WTC11 (cell line): Measurements from ENCODE around the gene SETMAR. TPM values are rescaled to one million over a fixed set of nuclear protein-coding genes. Genes with fewer than 3 reads are reported as not detected.

Source experiments
- ATAC-seq: fragments of 200-7000 bp; cut with Tn5 transposase; 2 replicates; pipeline ENCODE4 v1.10.0; 2021; ENCODE audit warnings: mild to moderate bottlenecking, moderate library complexity
- CTCF ChIA-PET: fragments of 300-600 bp; sonication (Branson Sonifier 250); formaldehyde crosslinking; loops from one replicate; lab custom pipeline; 2021; ENCODE audit warnings: antibody characterized with exemption; lab: Charles Lee
- POLR2A ChIA-PET: fragments of 350-600 bp; sonication (Branson Sonifier 250); formaldehyde crosslinking; loops from one replicate; lab custom pipeline; 2021; ENCODE audit warnings: antibody characterized with exemption; lab: Charles Lee
- DNase-seq: peaks from one replicate; pipeline ENCODE4 v3.0.0; 2021; ENCODE audit warnings: low spot score
- H3K27ac Mint-ChIP-seq: 2 replicates; pipeline ENCODE4 v1.8.0; 2021; ENCODE audit warnings: mixed read lengths
- H3K27me3 Mint-ChIP-seq: 2 replicates; pipeline ENCODE4 v1.8.0; 2021; ENCODE audit warnings: low read depth, mild to moderate bottlenecking, moderate library complexity, mixed read lengths
- H3K36me3 Mint-ChIP-seq: 2 replicates; pipeline ENCODE4 v1.8.0; 2021; ENCODE audit warnings: mixed read lengths
- H3K4me1 Mint-ChIP-seq: 2 replicates; pipeline ENCODE4 v1.8.0; 2022; ENCODE audit warnings: mixed read lengths
- H3K4me3 Mint-ChIP-seq: 2 replicates; pipeline ENCODE4 v1.8.0; 2021; ENCODE audit warnings: mild to moderate bottlenecking, moderate library complexity, mixed read lengths
- H3K9me3 Mint-ChIP-seq: 2 replicates; pipeline ENCODE4 v1.8.0; 2021; ENCODE audit warnings: mixed read lengths
- AFF4 ChIP-seq: sonication (generic); formaldehyde crosslinking; IDR thresholded peaks from 2 replicates; pipeline ENCODE4 v1.8.1; 2023; ENCODE audit warnings: mild to moderate bottlenecking, missing genetic modification reagents, borderline replicate concordance
- ELF4 ChIP-seq: sonication (generic); formaldehyde crosslinking; IDR thresholded peaks from 2 replicates; pipeline ENCODE4 v1.8.1; 2022; ENCODE audit warnings: low read depth, mild to moderate bottlenecking, moderate library complexity, missing genetic modification reagents
- EMX1 ChIP-seq: fragments of 250-450 bp; sonication (Bioruptor Pico); IDR thresholded peaks from 2 replicates; pipeline ENCODE4 v1.8.0; 2021; ENCODE audit warnings: mild to moderate bottlenecking
- FOXP1 ChIP-seq: sonication (generic); formaldehyde crosslinking; IDR thresholded peaks from 2 replicates; pipeline ENCODE4 v1.8.0; 2022; ENCODE audit warnings: missing genetic modification reagents, mild to moderate bottlenecking, moderate library complexity, borderline replicate concordance
- GRHL2 ChIP-seq: fragments of 250-450 bp; sonication (Bioruptor Pico); IDR thresholded peaks from 2 replicates; pipeline ENCODE4 v1.8.0; 2022; ENCODE audit warnings: mild to moderate bottlenecking, moderate library complexity; ENCODE audit not compliant: insufficient replicate concordance, severe bottlenecking
- JUN ChIP-seq: sonication (generic); formaldehyde crosslinking; IDR thresholded peaks from 2 replicates; pipeline ENCODE4 v1.8.0; 2023; ENCODE audit warnings: mild to moderate bottlenecking, missing genetic modification reagents
- MAX ChIP-seq: sonication (generic); formaldehyde crosslinking; IDR thresholded peaks from 2 replicates; pipeline ENCODE4 v1.8.0; 2022; ENCODE audit warnings: mild to moderate bottlenecking, missing genetic modification reagents
- MXD4 ChIP-seq: fragments of 250-450 bp; sonication (Bioruptor Pico); IDR thresholded peaks from 2 replicates; pipeline ENCODE4 v1.8.0; 2021; ENCODE audit warnings: mild to moderate bottlenecking, moderate library complexity, borderline replicate concordance
- SMAD4 ChIP-seq: sonication (generic); formaldehyde crosslinking; IDR thresholded peaks from 2 replicates; pipeline ENCODE4 v1.8.0; 2022; ENCODE audit warnings: mild to moderate bottlenecking, missing genetic modification reagents
- SOX15 ChIP-seq: fragments of 250-450 bp; sonication (Bioruptor Pico); IDR thresholded peaks from 2 replicates; pipeline ENCODE4 v1.9.0; 2021; ENCODE audit warnings: mild to moderate bottlenecking
- TEAD1 ChIP-seq: sonication (generic); formaldehyde crosslinking; IDR thresholded peaks from 2 replicates; pipeline ENCODE4 v1.8.0; 2022; ENCODE audit warnings: mild to moderate bottlenecking, missing genetic modification reagents
- USF2 ChIP-seq: sonication (generic); formaldehyde crosslinking; IDR thresholded peaks from 2 replicates; pipeline ENCODE4 v1.8.1; 2023; ENCODE audit warnings: mild to moderate bottlenecking, missing genetic modification reagents, moderate library complexity
- ZMAT4 ChIP-seq: fragments of 250-450 bp; sonication (Bioruptor Pico); IDR thresholded peaks from 2 replicates; pipeline ENCODE4 v1.9.0; 2021; ENCODE audit warnings: mild to moderate bottlenecking
- ZNF423 ChIP-seq: fragments of 250-450 bp; sonication (Bioruptor Pico); IDR thresholded peaks from 2 replicates; pipeline ENCODE4 v2.1.2; 2022; ENCODE audit warnings: mild to moderate bottlenecking, moderate library complexity
- ZNF425 ChIP-seq: fragments of 250-450 bp; sonication (Bioruptor Pico); conservative IDR thresholded peaks from 2 replicates; pipeline ENCODE4 v1.9.0; 2021; ENCODE audit warnings: mild to moderate bottlenecking
- ZNF512 ChIP-seq: sonication (generic); formaldehyde crosslinking; IDR thresholded peaks from 2 replicates; pipeline ENCODE4 v1.8.1; 2022; ENCODE audit warnings: missing genetic modification reagents, borderline replicate concordance
- total RNA-seq: library from RNA; stranded (reverse); gene quantifications from 3 replicates; pipeline ENCODE4 v1.2.3, GENCODE V29; 2021

SETMAR gene
- total RNA-seq, 1 experiment from 2014 or later = 11.6 TPM

GRCh38 chr3:4355401-4356219, 52.4 kb downstream of the SETMAR start:
- Mint-ChIP-seq H3K4me1 (no peaks in the 10 kb centered on the region), H3K27ac (no peak overlapping the region), H3K27me3 (no peaks in the 10 kb centered on the region), H3K9me3 (no peaks in the 10 kb centered on the region), H3K4me3 (no peak overlapping the region), H3K36me3 (no peaks in the 10 kb centered on the region)
- POLR2A ChIA-PET = no interaction called here
- no peak for DNase-seq
- TF ChIP-seq ELF4 (CRISPR knock-in tag) (no peak), ZNF512 (CRISPR knock-in tag) (no peak)
- no peak for ATAC-seq
- CTCF ChIA-PET = interaction anchor here (1.0 kb wide), 1 partner anchor 365 kb away, joined by 3 read pairs; no protein-coding TSS in a partner anchor

GRCh38 chr3:4356220-4356540, 53.0 kb downstream of the SETMAR start:
- no peaks in the 10 kb centered on the region for H3K36me3 Mint-ChIP-seq
- no peak overlapping the region for H3K4me3 Mint-ChIP-seq
- TF ChIP-seq SOX15 (CRISPR knock-in tag) (no peak), MAX (CRISPR knock-in tag) (no peak), USF2 (CRISPR knock-in tag) (no peak), FOXP1 (CRISPR knock-in tag) (no peak), SMAD4 (CRISPR knock-in tag) (no peak), TEAD1 (CRISPR knock-in tag) (no peak), GRHL2 (CRISPR knock-in tag) (no peak), ZNF512 (CRISPR knock-in tag) (no peak), ZNF423 (CRISPR knock-in tag) (no peak), AFF4 (no peak), MXD4 (CRISPR knock-in tag) (no peak), ZNF425 (CRISPR knock-in tag) (no peak), JUN (CRISPR knock-in tag) (no peak), EMX1 (CRISPR knock-in tag) (no peak), ZMAT4 (CRISPR knock-in tag) (no peak)
- H3K9me3 Mint-ChIP-seq = no peaks in the 10 kb centered on the region
- DNase-seq (no peak), ATAC-seq (no peak)
- ChIA-PET POLR2A (no interaction called here), CTCF (interaction anchor here (1.0 kb wide), 1 partner anchor 365 kb away, joined by 3 read pairs; no protein-coding TSS in a partner anchor)
- no peak overlapping the region for H3K27ac Mint-ChIP-seq
- no peaks in the 10 kb centered on the region for H3K4me1 Mint-ChIP-seq
- no peaks in the 10 kb centered on the region for H3K27me3 Mint-ChIP-seq
